Skeletal muscle tissue (tissue), 4 donors: ENCODE measurements around the gene GLYR1. TPM values are rescaled to one million over a fixed set of nuclear protein-coding genes. Genes with fewer than 3 reads are reported as not detected.
A peak's percentile ranks its signal among the peaks of the same experiment; 100 is the strongest.
"Not testable (repeated sequence)": the region's sequence is repeated elsewhere in the genome, so short reads cannot be mapped to it uniquely, and the experiment has no call there.

Source experiments
- H3K27ac ChIP-seq: one replicate; pipeline ENCODE4 v1.7.0; 2013; ENCODE audit warnings: mild to moderate bottlenecking, low read depth, low read length, inconsistent platforms
- H3K27me3 ChIP-seq, 3 donors: one replicate each; pipeline ENCODE4 v1.7.0; 2013; ENCODE audit warnings: low read length in 3 of 3; ENCODE audit not compliant: control insufficient read depth in 3 of 3, insufficient read depth in 3 of 3
- H3K36me3 ChIP-seq, 3 donors: one replicate each; pipeline ENCODE4 v1.7.0; 2013; ENCODE audit warnings: low read length in 3 of 3; ENCODE audit not compliant: control insufficient read depth in 3 of 3, insufficient read depth in 3 of 3
- H3K4me1 ChIP-seq, 3 donors: one replicate each; pipeline ENCODE4 v1.7.0; 2013; ENCODE audit warnings: low read length in 3 of 3, mild to moderate bottlenecking in 3 of 3; ENCODE audit not compliant: control insufficient read depth in 3 of 3, insufficient read depth in 3 of 3
- H3K4me3 ChIP-seq, 3 donors: one replicate each; pipeline ENCODE4 v1.7.0; 2013; ENCODE audit warnings: low read length in 3 of 3
- H3K9ac ChIP-seq, 3 donors: one replicate each; pipeline ENCODE4 v1.7.0; 2013; ENCODE audit warnings: low read length in 3 of 3, mild to moderate bottlenecking in 3 of 3, moderate library complexity in 2 of 3, low read depth in 1 of 3
- H3K9me3 ChIP-seq, 3 donors: one replicate each; pipeline ENCODE4 v1.7.0; 2013; ENCODE audit warnings: low read length in 3 of 3; ENCODE audit not compliant: control insufficient read depth in 3 of 3
- total RNA-seq: library from RNA; depleted of rRNA; stranded (reverse); fragments of >200 nt; gene quantifications from one replicate; pipeline ENCODE4 v1.2.3, GENCODE V29; 2014
- donor health status: Osteomylitis.

GLYR1 gene
- total RNA-seq, result 25.1 TPM

- peak within 1 kb of the TSS; percentile 97 for H3K27ac ChIP-seq
- peak within 1 kb of the TSS; percentile 86 to 94 (median 91) for H3K4me3 ChIP-seq
- H3K36me3 ChIP-seq, result peaks cover 21 to 29% (median 25%) of the 10 kb centered on the region in 3 donors
- peak within 1 kb of the TSS; percentile 89 to 96 (median 95) for H3K9ac ChIP-seq
- H3K9me3 ChIP-seq, result no peaks in the 10 kb centered on the region
- H3K27me3 ChIP-seq, result no peaks in the 10 kb centered on the region
- peaks cover 28 to 41% (median 28%) of the 10 kb centered on the region in 3 donors for H3K4me1 ChIP-seq
These were observed at the start of gene GLYR1, which contains the start of gene UBN1 for GRCh38 chr16:4846901-4847773. TSS of gene GLYR1 (minus strand) at chr16:4847288. CDS start at chr16:4847265, 23 bp downstream. TSS of gene UBN1 (plus strand) at chr16:4847481. CDS start at chr16:4852918, 5,437 bp downstream.

DNA sequence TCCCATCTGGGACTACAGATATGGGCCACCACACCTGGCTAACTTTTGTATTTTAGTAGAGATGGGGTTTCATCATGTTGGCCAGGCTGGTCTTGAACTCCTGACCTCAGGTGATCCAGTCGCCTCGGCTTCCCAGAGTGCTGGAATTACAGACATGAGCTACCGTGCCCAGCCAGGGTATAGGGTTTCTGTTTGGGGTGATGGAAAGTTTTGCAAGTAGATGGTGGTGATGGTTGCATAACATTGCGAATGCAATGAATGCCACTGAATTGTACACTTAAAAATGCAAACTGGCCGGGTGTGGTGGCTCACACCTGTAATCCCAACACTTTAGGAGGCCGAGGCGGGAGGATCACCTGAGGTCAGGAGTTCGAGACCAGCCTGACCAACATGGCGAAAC is 49.7 kb upstream of the GLYR1 start:
- H3K27me3 ChIP-seq, H3K4me3 ChIP-seq, H3K27ac ChIP-seq, H3K9me3 ChIP-seq, H3K9ac ChIP-seq: not testable (repeated sequence)
- peaks cover 0 to 13% (median 10%) of the 10 kb centered on the region in 3 donors for H3K36me3 ChIP-seq
- peaks cover 7 to 12% (median 10%) of the 10 kb centered on the region in 3 donors for H3K4me1 ChIP-seq

DNA sequence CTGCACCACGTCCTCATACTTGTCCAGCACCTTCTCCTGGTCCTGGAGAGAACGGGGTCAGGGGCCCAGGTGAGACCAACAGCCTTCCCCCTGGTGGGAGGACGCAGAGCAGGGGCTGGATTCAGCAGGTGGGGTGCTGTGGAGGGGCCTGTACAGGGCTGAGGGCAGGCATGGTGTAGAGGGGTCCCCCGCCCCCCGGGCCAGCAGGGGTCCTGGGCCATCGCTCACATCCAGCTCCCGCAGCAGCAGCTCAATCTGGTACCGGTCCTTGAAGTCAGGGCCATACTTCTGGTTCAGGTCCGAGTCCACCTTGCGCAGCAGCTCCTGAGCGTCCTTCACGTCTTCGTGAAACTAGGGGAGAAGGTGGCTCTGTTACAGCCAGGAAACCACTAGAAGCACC is 48.3 kb upstream of the GLYR1 start:
- H3K4me3 ChIP-seq, result no peak overlapping the region
- no peaks in the 10 kb centered on the region for H3K27me3 ChIP-seq
- H3K9me3 ChIP-seq, result no peaks in the 10 kb centered on the region
- no peak overlapping the region for H3K9ac ChIP-seq
- peaks cover 7 to 12% (median 10%) of the 10 kb centered on the region in 3 donors for H3K4me1 ChIP-seq
- H3K36me3 ChIP-seq, result peaks cover 0 to 19% (median 12%) of the 10 kb centered on the region in 3 donors
- H3K27ac ChIP-seq, result no peak overlapping the region

DNA sequence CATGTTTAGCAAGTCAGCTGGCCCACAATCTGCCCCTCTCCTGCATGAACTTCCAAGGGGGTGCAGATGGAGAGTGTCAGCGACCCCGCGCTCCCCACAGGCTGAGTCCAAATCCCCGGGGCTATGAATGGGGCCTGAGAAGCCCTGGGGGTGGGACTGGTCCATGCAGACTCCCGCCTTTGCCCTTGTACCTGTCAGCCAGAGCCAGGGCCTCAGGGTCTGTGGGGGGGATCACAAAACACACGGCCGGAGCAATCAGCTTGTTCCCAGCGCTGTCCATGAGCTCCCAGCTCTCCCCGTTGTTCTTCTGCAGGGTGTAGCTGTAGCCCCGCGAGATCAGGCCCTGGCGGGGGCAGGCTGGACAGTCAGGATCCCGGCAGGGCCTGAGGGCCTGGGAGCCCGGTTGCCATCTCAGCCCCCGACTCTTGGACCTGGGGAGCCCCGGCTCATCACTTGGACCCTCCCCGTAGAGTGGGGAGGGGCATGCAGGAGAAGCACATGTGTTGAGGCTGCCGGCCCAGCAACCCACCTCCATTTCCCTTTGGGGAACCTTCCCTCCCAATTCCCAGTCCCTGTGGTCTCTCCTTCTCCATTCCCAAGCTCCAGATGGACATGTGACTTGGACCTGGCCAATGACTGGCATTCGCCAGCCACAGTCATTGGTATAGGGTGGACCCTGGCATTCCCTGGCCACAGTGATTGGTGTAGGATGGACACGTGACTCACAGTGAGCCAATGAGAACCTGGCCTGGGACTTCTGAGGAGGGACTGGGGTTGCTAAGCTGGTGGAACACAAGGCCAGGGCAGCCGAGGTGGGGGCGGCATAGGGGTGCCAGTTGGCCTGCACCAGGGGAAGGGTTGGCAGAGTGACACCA is 47.4 kb upstream of the GLYR1 start:
- no peaks in the 10 kb centered on the region for H3K9me3 ChIP-seq
- peaks cover 0 to 18% (median 9%) of the 10 kb centered on the region in 3 donors for H3K36me3 ChIP-seq
- H3K4me3 ChIP-seq, result no peak overlapping the region
- H3K4me1 ChIP-seq, result peaks cover 7 to 12% (median 10%) of the 10 kb centered on the region in 3 donors
- no peak overlapping the region for H3K9ac ChIP-seq
- no peak overlapping the region for H3K27ac ChIP-seq
- H3K27me3 ChIP-seq, result no peaks in the 10 kb centered on the region

DNA sequence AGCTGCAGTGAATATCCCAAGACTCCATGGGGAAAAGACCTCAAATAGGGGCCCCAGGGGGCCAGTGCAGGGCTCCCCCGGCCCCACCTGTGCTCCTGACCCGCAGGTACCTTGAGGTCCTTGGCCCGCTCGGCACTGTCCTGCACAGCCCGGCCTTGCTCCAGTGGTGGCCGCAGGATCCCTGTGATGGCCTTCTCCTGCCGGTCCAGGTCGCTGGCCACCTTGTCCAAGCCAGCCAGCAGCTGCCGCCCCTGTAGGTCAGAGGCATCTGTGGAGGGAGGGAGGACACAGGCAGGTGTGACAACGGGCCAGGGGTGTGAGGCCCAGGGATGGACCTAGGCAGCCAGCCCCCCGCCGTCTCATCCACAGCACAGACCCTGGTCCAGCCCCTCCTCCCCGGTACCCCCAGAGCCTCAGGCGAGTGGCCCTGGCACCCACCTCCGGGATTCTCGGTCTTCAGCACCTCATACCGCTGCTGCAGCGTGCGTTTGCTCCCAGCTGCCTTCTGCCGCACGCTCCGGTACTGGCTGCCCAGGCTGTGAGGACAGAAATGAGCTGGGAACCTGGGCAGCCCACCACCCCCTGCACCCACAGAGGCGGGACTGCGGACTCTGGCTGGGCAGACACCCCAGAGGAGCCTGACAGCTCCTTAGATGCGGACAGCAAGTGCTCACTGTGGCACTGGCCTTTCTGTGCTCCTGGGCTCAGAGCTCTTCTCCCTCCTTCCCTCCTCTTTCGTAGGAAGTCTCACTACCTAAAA is 46.2 kb upstream of the GLYR1 start:
- Histone ChIP-seq H3K9me3 (no peaks in the 10 kb centered on the region), H3K27me3 (no peaks in the 10 kb centered on the region), H3K9ac (peak overlapping the region in 1 of 3 donors; percentile 33), H3K4me1 (peaks cover 7 to 12% (median 10%) of the 10 kb centered on the region in 3 donors), H3K27ac (no peak overlapping the region), H3K36me3 (peaks cover 0 to 11% (median 8%) of the 10 kb centered on the region in 3 donors), H3K4me3 (no peak overlapping the region)

DNA sequence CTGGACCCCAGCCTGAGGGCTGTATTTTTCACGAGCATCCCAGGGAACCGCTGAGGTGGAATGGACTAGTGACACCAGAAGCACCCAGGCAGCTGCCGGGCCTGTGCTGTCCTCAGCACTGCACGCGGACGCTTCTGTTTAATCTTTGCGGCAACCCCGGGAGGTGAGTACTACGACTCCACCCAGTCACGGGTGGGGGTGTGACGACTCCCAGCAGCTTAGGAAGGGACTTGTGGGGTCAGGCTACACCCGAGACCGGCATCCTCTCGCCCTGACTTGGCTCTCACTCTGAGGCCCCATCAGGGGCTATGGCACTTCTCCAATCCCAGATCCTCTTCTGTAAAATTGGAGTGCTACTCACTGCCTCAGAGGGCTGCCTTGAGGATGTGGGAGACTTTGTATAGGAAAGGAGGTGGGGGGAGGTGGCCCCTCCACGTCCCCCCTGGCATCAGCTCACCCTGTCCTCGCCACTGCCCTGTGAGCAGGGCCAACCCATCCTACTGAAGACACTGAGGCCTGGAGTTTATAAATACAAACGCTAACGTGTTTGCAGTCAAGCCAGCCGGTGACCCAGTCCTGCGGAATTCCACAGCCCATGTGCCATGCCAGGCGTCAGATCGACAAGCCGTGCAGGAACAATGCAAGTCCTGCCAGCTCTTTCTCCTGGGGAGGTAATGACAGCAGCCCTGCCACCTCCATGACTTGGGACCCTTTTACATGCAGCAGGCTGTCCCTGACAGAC is 45.4 kb upstream of the GLYR1 start:
- Histone ChIP-seq H3K27ac (no peak overlapping the region), H3K4me1 (peaks cover 7 to 12% (median 10%) of the 10 kb centered on the region in 3 donors), H3K9ac (peak overlapping the region in 1 of 3 donors; percentile 33), H3K9me3 (no peaks in the 10 kb centered on the region), H3K27me3 (no peaks in the 10 kb centered on the region), H3K36me3 (peaks cover 6 to 18% (median 11%) of the 10 kb centered on the region in 3 donors), H3K4me3 (no peak overlapping the region)

DNA sequence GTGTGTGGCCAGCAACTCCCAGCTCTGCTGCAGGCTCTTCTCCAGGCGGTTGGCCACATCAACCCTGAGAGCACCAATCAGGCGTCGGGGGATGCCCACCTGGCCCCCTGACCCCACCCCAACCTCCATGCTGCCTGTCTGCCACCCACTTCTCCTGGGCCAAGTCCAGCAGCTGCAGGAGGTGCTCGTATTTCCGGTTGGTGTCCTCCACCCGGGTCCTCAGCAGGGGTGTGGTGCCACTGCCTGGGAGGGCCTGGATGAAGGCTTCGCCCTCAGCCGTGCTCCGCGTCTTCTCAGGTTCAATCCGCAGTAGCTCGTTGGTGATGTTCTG is 44.8 kb upstream of the GLYR1 start:
- no peaks in the 10 kb centered on the region for H3K27me3 ChIP-seq
- peak overlapping the region in 1 of 3 donors; percentile 8 for H3K9ac ChIP-seq
- H3K36me3 ChIP-seq, result peaks cover 10 to 21% (median 16%) of the 10 kb centered on the region in 3 donors
- H3K27ac ChIP-seq, result no peak overlapping the region
- no peaks in the 10 kb centered on the region for H3K9me3 ChIP-seq
- peaks cover 7 to 12% (median 10%) of the 10 kb centered on the region in 3 donors for H3K4me1 ChIP-seq
- no peak overlapping the region for H3K4me3 ChIP-seq

GRCh38 chr16:4891097-4891885 is 44.2 kb upstream of the GLYR1 start:
- no peak overlapping the region for H3K27ac ChIP-seq
- H3K36me3 ChIP-seq, result peaks cover 12 to 22% (median 18%) of the 10 kb centered on the region in 3 donors
- H3K9me3 ChIP-seq, result no peaks in the 10 kb centered on the region
- H3K4me3 ChIP-seq, result no peak overlapping the region
- peaks cover 7 to 12% (median 10%) of the 10 kb centered on the region in 3 donors for H3K4me1 ChIP-seq
- H3K9ac ChIP-seq, result no peak overlapping the region
- H3K27me3 ChIP-seq, result no peaks in the 10 kb centered on the region
